ENCODE results near the gene DCUN1D3. TPM values are rescaled to one million over a fixed set of nuclear protein-coding genes. Genes with fewer than 3 reads are reported as not detected.

Gene DCUN1D3
- total RNA-seq, 1 experiment from 2014 or later, result 16.4 TPM

GRCh38 chr16:20833086-20833485, 67.1 kb downstream of the DCUN1D3 start:
- CTCF ChIA-PET, result no interaction called here
- RAD21 ChIA-PET (ENCODE audit: low non-redundant PET in 1 of 2, low total read pairs in 2 of 2, uncharacterized antibody in 2 of 2, unreplicated experiment in 2 of 2), result no interaction called here
- H3K27me3 ChIP-seq (ENCODE audit: insufficient read depth, low read length), result no peaks in the 10 kb centered on the region

DNA sequence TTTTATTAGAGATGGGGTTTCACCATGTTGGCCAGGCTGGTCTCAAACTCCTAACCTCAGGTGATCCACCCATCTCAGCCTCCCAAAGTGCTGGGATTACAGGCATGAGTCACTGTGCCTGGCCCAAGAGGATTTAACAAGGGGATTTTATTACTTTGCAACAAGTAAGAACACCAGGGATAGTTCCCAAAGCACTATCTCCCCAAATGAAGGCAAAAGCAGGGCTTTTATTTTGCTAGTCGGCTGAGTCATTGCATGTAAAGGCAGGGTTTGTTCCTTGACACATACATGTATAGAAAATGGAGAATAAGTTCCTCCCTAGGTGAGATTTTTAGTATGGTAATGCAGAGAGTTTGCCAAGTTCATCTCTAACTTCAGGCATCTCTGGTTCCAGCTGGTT, 69.8 kb downstream of the DCUN1D3 start:
- ChIA-PET POLR2A (no interaction called here), RAD21 (ENCODE audit: low non-redundant PET in 1 of 2, low total read pairs in 2 of 2, uncharacterized antibody in 2 of 2, unreplicated experiment in 2 of 2) (no interaction called here), CTCF (no interaction called here)
- H3K4me3 ChIP-seq (replicated peaks in 1 of 2; ENCODE audit: low read depth in 1 of 2, low read length in 2 of 2), result no peak overlapping the region
- H3K79me2 ChIP-seq (ENCODE audit: insufficient read depth, low read length), result no peaks in the 10 kb centered on the region
- peaks cover 3 to 13% of the 10 kb centered on the region in 2 experiments; a peak in 2 of 4 replicates for H3K36me3 ChIP-seq (ENCODE audit: control insufficient read depth in 1 of 2, insufficient read depth in 2 of 2, low read length in 2 of 2)
- no peak overlapping the region for H3K9ac ChIP-seq (ENCODE audit: low read length)
- DNase-seq (ENCODE audit: low read depth, low spot score) (no peak), ATAC-seq (no peak)
- H3K27me3 ChIP-seq (ENCODE audit: insufficient read depth, low read length), result no peaks in the 10 kb centered on the region
- no peak overlapping the region for H3K4me2 ChIP-seq (ENCODE audit: low read length)
- H4K20me1 ChIP-seq (ENCODE audit: insufficient read depth), result no peaks in the 10 kb centered on the region
- no peak overlapping the region for H3K27ac ChIP-seq (ENCODE audit: low read depth, low read length)
- H3K4me1 ChIP-seq (ENCODE audit: control insufficient read depth in 1 of 2, insufficient read depth in 2 of 2, low read length in 2 of 2), result no peaks in the 10 kb centered on the region
- no peak overlapping the region for H2AFZ ChIP-seq (ENCODE audit: low read depth, low read length, poor library complexity, severe bottlenecking)
- intact Hi-C loops (cut with micrococcal nuclease), result no loop called here
- H3K9me3 ChIP-seq (ENCODE audit: control insufficient read depth in 1 of 2, insufficient read depth in 1 of 2, low read depth in 1 of 2, low read length in 2 of 2), result no peaks in the 10 kb centered on the region
- BruUV-seq (replicated peaks), result no TSS peak
- no peaks in the 10 kb centered on the region for H3K9me2 ChIP-seq (ENCODE audit: insufficient read depth)
- TF ChIP-seq, protein P1, sequence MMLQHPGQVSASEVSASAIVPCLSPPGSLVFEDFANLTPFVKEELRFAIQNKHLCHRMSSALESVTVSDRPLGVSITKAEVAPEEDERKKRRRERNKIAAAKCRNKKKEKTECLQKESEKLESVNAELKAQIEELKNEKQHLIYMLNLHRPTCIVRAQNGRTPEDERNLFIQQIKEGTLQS (IDR thresholded peaks at IDR 0.05), result no peak
- no peak for TF ChIP-seq ELF1 (IDR thresholded peaks at IDR 0.05; ENCODE audit: borderline replicate concordance, low read depth)
- no peak for TF ChIP-seq REST (IDR thresholded peaks at IDR 0.05; ENCODE audit: low read depth)
- TF ChIP-seq, protein P2, sequence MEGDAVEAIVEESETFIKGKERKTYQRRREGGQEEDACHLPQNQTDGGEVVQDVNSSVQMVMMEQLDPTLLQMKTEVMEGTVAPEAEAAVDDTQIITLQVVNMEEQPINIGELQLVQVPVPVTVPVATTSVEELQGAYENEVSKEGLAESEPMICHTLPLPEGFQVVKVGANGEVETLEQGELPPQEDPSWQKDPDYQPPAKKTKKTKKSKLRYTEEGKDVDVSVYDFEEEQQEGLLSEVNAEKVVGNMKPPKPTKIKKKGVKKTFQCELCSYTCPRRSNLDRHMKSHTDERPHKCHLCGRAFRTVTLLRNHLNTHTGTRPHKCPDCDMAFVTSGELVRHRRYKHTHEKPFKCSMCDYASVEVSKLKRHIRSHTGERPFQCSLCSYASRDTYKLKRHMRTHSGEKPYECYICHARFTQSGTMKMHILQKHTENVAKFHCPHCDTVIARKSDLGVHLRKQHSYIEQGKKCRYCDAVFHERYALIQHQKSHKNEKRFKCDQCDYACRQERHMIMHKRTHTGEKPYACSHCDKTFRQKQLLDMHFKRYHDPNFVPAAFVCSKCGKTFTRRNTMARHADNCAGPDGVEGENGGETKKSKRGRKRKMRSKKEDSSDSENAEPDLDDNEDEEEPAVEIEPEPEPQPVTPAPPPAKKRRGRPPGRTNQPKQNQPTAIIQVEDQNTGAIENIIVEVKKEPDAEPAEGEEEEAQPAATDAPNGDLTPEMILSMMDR (IDR thresholded peaks at IDR 0.05 in 2 of 3, conservative IDR thresholded peaks at IDR 0.05 in 1 of 3; ENCODE audit: borderline replicate concordance in 1 of 3, insufficient read depth in 1 of 3, low read depth in 2 of 3, low read length in 2 of 3), result no peak
- TF ChIP-seq, protein P3, sequence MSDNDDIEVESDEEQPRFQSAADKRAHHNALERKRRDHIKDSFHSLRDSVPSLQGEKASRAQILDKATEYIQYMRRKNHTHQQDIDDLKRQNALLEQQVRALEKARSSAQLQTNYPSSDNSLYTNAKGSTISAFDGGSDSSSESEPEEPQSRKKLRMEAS (IDR thresholded peaks at IDR 0.05), result no peak
- no peak for TF ChIP-seq CBX3 (IDR thresholded peaks at IDR 0.05; ENCODE audit: low read depth)
- no peak for TF ChIP-seq JUND (IDR thresholded peaks at IDR 0.05)
- TF ChIP-seq YY1 (IDR thresholded peaks at IDR 0.05; ENCODE audit: extremely low read depth, insufficient replicate concordance, low read depth, low read length), result no peak
- no peak for TF ChIP-seq CEBPB (IDR thresholded peaks at IDR 0.05; ENCODE audit: low read depth)
- no peak for TF ChIP-seq SP1 (IDR thresholded peaks at IDR 0.05; ENCODE audit: low read depth)

More at GRCh38 chr16:20833086-20833485, 67.1 kb downstream of the DCUN1D3 start:
- H3K27ac ChIP-seq (ENCODE audit: low read depth, low read length), result no peak overlapping the region
- DNase-seq (ENCODE audit: low read depth, low spot score) (no peak), ATAC-seq (no peak)
- no peak overlapping the region for H2AFZ ChIP-seq (ENCODE audit: low read depth, low read length, poor library complexity, severe bottlenecking)
- no peak overlapping the region for H3K9ac ChIP-seq (ENCODE audit: low read length)
- BruUV-seq (replicated peaks), result no TSS peak
- H4K20me1 ChIP-seq (ENCODE audit: insufficient read depth), result no peaks in the 10 kb centered on the region
- no peaks in the 10 kb centered on the region; a peak in 1 of 4 replicates for H3K9me3 ChIP-seq (ENCODE audit: control insufficient read depth in 1 of 2, insufficient read depth in 1 of 2, low read depth in 1 of 2, low read length in 2 of 2)
- H3K4me3 ChIP-seq (replicated peaks in 1 of 2; ENCODE audit: low read depth in 1 of 2, low read length in 2 of 2), result no peak overlapping the region
- no peaks in the 10 kb centered on the region for H3K4me1 ChIP-seq (ENCODE audit: control insufficient read depth in 1 of 2, insufficient read depth in 2 of 2, low read length in 2 of 2)
- no peaks in the 10 kb centered on the region for H3K9me2 ChIP-seq (ENCODE audit: insufficient read depth)
- TF ChIP-seq, protein P1 (IDR thresholded peaks at IDR 0.05), result no peak
- no peak for TF ChIP-seq POLR2A (IDR thresholded peaks at IDR 0.05; ENCODE audit: borderline replicate concordance, extremely low read depth, insufficient read depth, insufficient read length)
- no peak for TF ChIP-seq SP1 (IDR thresholded peaks at IDR 0.05; ENCODE audit: low read depth)
- TF ChIP-seq ZFX (IDR thresholded peaks at IDR 0.05), result no peak
- TF ChIP-seq SIN3A (IDR thresholded peaks at IDR 0.05; ENCODE audit: low read depth), result no peak
- no peak for TF ChIP-seq CEBPB (IDR thresholded peaks at IDR 0.05; ENCODE audit: low read depth)
- no peak for TF ChIP-seq TCF7L2 (IDR thresholded peaks at IDR 0.05; ENCODE audit: borderline replicate concordance, extremely low read depth, insufficient read depth, insufficient read length)
- POLR2A ChIA-PET, result no interaction called here
- peaks cover 3 to 9% of the 10 kb centered on the region in 2 experiments; a peak in 2 of 4 replicates for H3K36me3 ChIP-seq (ENCODE audit: control insufficient read depth in 1 of 2, insufficient read depth in 2 of 2, low read length in 2 of 2)
- intact Hi-C loops (cut with micrococcal nuclease), result no loop called here
- no peak overlapping the region for H3K4me2 ChIP-seq (ENCODE audit: low read length)
- H3K79me2 ChIP-seq (ENCODE audit: insufficient read depth, low read length), result no peaks in the 10 kb centered on the region
